ENCODE measurements around the gene DHRS1.

DHRS1 gene

GRCh38 chr14:24309538-24310264 lies 10.1 kb upstream of the DHRS1 start, which contains the start of gene LTB4R2:
TSS of gene LTB4R2 (plus strand) at chr14:24310140. CDS start at chr14:24310665, 525 bp downstream.
- no peak for DNase-seq (ENCODE audit: low spot score)

- DNase-seq (ENCODE audit: low spot score): no peak
These were observed 9.0 kb upstream of the DHRS1 start for GRCh38 chr14:24308342-24309124.

GRCh38 chr14:24307575-24308341 lies 8.2 kb upstream of the DHRS1 start, which contains the start of gene CIDEB:
TSS of gene CIDEB (minus strand) at chr14:24307977. CDS start at chr14:24307858, 119 bp downstream.
- DNase-seq (ENCODE audit: low spot score): peak; percentile 63

GRCh38 chr14:24307156-24307574 lies 7.6 kb upstream of the DHRS1 start:
- no peak for DNase-seq (ENCODE audit: low spot score)

GRCh38 chr14:24304019-24304387 lies 4.4 kb upstream of the DHRS1 start:
- no peak for DNase-seq (ENCODE audit: low spot score)

GRCh38 chr14:24300326-24300980 lies 873 bp upstream of the DHRS1 start:
- no peak for DNase-seq (ENCODE audit: low spot score)

- DNase-seq (ENCODE audit: low spot score): peak; percentile 92
These were observed 707 bp downstream of the DHRS1 start for GRCh38 chr14:24298892-24299254.

GRCh38 chr14:24297190-24297964 lies 2.2 kb downstream of the DHRS1 start:
- DNase-seq (ENCODE audit: low spot score): peak; percentile 37

GRCh38 chr14:24296341-24297157 lies 3.0 kb downstream of the DHRS1 start:
- DNase-seq (ENCODE audit: low spot score): peak; percentile 92

GRCh38 chr14:24293525-24293924 lies 6.1 kb downstream of the DHRS1 start:
- DNase-seq (ENCODE audit: low spot score): no peak

- no peak for DNase-seq (ENCODE audit: low spot score)
These were observed 7.3 kb downstream of the DHRS1 start for GRCh38 chr14:24292118-24292807.

GRCh38 chr14:24291446-24292117 lies 8.0 kb downstream of the DHRS1 start:
- DNase-seq (ENCODE audit: low spot score): no peak

- DNase-seq (ENCODE audit: low spot score): no peak
These were observed 8.8 kb downstream of the DHRS1 start for GRCh38 chr14:24290746-24291145.

- DNase-seq (ENCODE audit: low spot score): no peak
These were observed 9.8 kb downstream of the DHRS1 start for GRCh38 chr14:24289649-24290280.

GRCh38 chr14:24286996-24287395 lies 12.6 kb downstream of the DHRS1 start:
- no peak for DNase-seq (ENCODE audit: low spot score)

- no peak for DNase-seq (ENCODE audit: low spot score)
These were observed 14.2 kb downstream of the DHRS1 start for GRCh38 chr14:24285351-24285750.

GRCh38 chr14:24284501-24285035 lies 15.0 kb downstream of the DHRS1 start:
- no peak for DNase-seq (ENCODE audit: low spot score)

GRCh38 chr14:24283796-24284460 lies 15.7 kb downstream of the DHRS1 start:
- no peak for DNase-seq (ENCODE audit: low spot score)

Data from RKO (cell line).